ENCODE data around the gene RPS27. TPM values are rescaled to one million over a fixed set of nuclear protein-coding genes. Genes with fewer than 3 reads are reported as not detected.

The RPS27 gene
- total and polyA plus RNA-seq, 10 of the 15 experiments (the other 5 are each of a cell fraction or from before 2014, with no cell fraction given): 2,708 to 14,234 (median 8,874) TPM

DNA sequence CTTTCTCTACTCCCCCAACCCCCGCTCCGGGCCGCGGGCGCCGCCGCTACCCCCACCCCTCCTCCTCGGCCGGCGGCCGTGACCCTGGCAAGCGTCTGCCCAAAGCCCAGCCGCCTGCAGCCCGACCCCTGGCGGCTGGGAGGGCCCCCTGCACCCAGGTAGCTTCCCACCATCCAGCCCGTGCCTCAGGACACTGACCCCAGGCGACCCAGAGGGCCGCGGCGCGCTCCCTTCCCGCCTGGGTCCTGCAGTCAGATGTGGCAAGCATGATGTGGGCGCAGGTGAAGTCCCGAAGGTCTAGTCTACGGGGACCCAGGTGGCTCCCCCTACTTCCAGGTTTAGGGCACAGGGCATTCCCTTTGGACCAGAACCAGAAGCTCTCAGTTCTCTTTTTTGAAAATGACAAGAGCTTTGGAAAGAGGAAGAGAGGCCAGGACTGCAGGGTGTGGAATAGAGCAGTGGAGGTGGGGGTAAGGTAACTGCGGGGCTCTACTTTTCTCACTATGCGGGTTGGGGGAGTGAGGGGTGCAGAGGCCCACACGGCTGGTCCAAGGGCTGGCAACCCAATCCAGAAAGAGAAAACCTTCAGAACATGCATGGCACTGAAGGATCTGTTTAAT lies 43.8 kb upstream of the RPS27 start, which contains the start of gene DENND4B (continued):
- TF ChIP-seq, protein P1, sequence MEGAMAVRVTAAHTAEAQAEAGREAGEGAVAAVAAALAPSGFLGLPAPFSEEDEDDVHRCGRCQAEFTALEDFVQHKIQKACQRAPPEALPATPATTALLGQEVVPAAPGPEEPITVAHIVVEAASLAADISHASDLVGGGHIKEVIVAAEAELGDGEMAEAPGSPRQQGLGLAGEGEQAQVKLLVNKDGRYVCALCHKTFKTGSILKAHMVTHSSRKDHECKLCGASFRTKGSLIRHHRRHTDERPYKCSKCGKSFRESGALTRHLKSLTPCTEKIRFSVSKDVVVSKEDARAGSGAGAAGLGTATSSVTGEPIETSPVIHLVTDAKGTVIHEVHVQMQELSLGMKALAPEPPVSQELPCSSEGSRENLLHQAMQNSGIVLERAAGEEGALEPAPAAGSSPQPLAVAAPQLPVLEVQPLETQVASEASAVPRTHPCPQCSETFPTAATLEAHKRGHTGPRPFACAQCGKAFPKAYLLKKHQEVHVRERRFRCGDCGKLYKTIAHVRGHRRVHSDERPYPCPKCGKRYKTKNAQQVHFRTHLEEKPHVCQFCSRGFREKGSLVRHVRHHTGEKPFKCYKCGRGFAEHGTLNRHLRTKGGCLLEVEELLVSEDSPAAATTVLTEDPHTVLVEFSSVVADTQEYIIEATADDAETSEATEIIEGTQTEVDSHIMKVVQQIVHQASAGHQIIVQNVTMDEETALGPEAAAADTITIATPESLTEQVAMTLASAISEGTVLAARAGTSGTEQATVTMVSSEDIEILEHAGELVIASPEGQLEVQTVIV (IDR thresholded peaks at IDR 0.05; ENCODE audit: borderline replicate concordance, partially characterized antibody): no peak
- TF ChIP-seq EGR1 (IDR thresholded peaks at IDR 0.05; ENCODE audit: borderline replicate concordance in 1 of 2, low read depth in 2 of 2, low read length in 2 of 2) (peak in 1 of 2 experiments; percentile 51; a peak in 1 of 3 replicates), RAD21 (IDR thresholded peaks at IDR 0.05; ENCODE audit: insufficient read depth, low read depth, low read length) (peak; percentile 65), SPI1 (IDR thresholded peaks at IDR 0.05; ENCODE audit: borderline replicate concordance, insufficient read depth, low read depth, low read length) (peak; percentile 82), CHD2 (IDR thresholded peaks at IDR 0.05; ENCODE audit: borderline replicate concordance, low read depth, low read length) (no peak), CREM (IDR thresholded peaks at IDR 0.05; ENCODE audit: low read depth) (peak; percentile 56), MTA3 (IDR thresholded peaks at IDR 0.05; ENCODE audit: borderline replicate concordance, low read length) (peak; percentile 80; the same call in 1 of the 2 replicates), NRF1 (conservative IDR thresholded peaks at IDR 0.05; ENCODE audit: low read depth, low read length) (no peak), ZBED1 (IDR thresholded peaks at IDR 0.05; ENCODE audit: borderline replicate concordance) (0 out of 2 replicates have a peak, but pooled peaks have one; percentile 11), IRF4 (IDR thresholded peaks at IDR 0.05; ENCODE audit: low read depth, low read length) (no peak), TAF1 (IDR thresholded peaks at IDR 0.05; ENCODE audit: borderline replicate concordance, low read depth, low read length) (peak; percentile 73; the same call in 1 of the 2 replicates), SRF (IDR thresholded peaks at IDR 0.05; ENCODE audit: low read depth in 2 of 2, low read length in 2 of 2) (0 out of 4 replicates have a peak, but pooled peaks of 1 of the 2 experiments have one; percentile 43), LARP7 (IDR thresholded peaks at IDR 0.05) (no peak), ETV6 (conservative IDR thresholded peaks at IDR 0.05 in 1 of 2, IDR thresholded peaks at IDR 0.05 in 1 of 2; ENCODE audit: borderline replicate concordance in 1 of 2, low read depth in 1 of 2) (0 out of 4 replicates have a peak, but pooled peaks of 1 of the 2 experiments have one; percentile 37), TCF12 (IDR thresholded peaks at IDR 0.05; ENCODE audit: low read depth, low read length) (peak; percentile 59; the same call in 1 of the 2 replicates), BACH1 (IDR thresholded peaks at IDR 0.05; ENCODE audit: borderline replicate concordance) (peak; percentile 17; the same call in 1 of the 2 replicates)
- TF ChIP-seq, protein P2, sequence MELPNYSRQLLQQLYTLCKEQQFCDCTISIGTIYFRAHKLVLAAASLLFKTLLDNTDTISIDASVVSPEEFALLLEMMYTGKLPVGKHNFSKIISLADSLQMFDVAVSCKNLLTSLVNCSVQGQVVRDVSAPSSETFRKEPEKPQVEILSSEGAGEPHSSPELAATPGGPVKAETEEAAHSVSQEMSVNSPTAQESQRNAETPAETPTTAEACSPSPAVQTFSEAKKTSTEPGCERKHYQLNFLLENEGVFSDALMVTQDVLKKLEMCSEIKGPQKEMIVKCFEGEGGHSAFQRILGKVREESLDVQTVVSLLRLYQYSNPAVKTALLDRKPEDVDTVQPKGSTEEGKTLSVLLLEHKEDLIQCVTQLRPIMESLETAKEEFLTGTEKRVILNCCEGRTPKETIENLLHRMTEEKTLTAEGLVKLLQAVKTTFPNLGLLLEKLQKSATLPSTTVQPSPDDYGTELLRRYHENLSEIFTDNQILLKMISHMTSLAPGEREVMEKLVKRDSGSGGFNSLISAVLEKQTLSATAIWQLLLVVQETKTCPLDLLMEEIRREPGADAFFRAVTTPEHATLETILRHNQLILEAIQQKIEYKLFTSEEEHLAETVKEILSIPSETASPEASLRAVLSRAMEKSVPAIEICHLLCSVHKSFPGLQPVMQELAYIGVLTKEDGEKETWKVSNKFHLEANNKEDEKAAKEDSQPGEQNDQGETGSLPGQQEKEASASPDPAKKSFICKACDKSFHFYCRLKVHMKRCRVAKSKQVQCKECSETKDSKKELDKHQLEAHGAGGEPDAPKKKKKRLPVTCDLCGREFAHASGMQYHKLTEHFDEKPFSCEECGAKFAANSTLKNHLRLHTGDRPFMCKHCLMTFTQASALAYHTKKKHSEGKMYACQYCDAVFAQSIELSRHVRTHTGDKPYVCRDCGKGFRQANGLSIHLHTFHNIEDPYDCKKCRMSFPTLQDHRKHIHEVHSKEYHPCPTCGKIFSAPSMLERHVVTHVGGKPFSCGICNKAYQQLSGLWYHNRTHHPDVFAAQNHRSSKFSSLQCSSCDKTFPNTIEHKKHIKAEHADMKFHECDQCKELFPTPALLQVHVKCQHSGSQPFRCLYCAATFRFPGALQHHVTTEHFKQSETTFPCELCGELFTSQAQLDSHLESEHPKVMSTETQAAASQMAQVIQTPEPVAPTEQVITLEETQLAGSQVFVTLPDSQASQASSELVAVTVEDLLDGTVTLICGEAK (IDR thresholded peaks at IDR 0.05; ENCODE audit: borderline replicate concordance): no peak
- TF ChIP-seq, protein P3, sequence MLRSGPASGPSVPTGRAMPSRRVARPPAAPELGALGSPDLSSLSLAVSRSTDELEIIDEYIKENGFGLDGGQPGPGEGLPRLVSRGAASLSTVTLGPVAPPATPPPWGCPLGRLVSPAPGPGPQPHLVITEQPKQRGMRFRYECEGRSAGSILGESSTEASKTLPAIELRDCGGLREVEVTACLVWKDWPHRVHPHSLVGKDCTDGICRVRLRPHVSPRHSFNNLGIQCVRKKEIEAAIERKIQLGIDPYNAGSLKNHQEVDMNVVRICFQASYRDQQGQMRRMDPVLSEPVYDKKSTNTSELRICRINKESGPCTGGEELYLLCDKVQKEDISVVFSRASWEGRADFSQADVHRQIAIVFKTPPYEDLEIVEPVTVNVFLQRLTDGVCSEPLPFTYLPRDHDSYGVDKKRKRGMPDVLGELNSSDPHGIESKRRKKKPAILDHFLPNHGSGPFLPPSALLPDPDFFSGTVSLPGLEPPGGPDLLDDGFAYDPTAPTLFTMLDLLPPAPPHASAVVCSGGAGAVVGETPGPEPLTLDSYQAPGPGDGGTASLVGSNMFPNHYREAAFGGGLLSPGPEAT (IDR thresholded peaks at IDR 0.05; ENCODE audit: low read depth): peak; percentile 64
- TF ChIP-seq, protein P4, sequence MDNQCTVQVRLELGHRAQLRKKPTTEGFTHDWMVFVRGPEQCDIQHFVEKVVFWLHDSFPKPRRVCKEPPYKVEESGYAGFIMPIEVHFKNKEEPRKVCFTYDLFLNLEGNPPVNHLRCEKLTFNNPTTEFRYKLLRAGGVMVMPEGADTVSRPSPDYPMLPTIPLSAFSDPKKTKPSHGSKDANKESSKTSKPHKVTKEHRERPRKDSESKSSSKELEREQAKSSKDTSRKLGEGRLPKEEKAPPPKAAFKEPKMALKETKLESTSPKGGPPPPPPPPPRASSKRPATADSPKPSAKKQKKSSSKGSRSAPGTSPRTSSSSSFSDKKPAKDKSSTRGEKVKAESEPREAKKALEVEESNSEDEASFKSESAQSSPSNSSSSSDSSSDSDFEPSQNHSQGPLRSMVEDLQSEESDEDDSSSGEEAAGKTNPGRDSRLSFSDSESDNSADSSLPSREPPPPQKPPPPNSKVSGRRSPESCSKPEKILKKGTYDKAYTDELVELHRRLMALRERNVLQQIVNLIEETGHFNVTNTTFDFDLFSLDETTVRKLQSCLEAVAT (IDR thresholded peaks at IDR 0.05): no peak
